IPS-20b (cell line): ENCODE measurements around the gene DOCK2.

Experiments
- H3K27ac ChIP-seq: one replicate; pipeline ENCODE4 v1.5.1; 2013; ENCODE audit warnings: low read length
- H3K27me3 ChIP-seq: 2 replicates; pipeline ENCODE4 v1.6.1; 2013; ENCODE audit warnings: mild to moderate bottlenecking, low read length, inconsistent platforms; ENCODE audit not compliant: insufficient read depth
- H3K36me3 ChIP-seq: 2 replicates; pipeline ENCODE4 v1.6.1; 2013; ENCODE audit warnings: low read depth, mild to moderate bottlenecking, inconsistent platforms, low read length, moderate library complexity; ENCODE audit not compliant: insufficient read depth
- H3K4me1 ChIP-seq: 2 replicates; pipeline ENCODE4 v1.6.1; 2013; ENCODE audit warnings: mild to moderate bottlenecking, control low read depth, inconsistent platforms, low read length, moderate library complexity; ENCODE audit not compliant: insufficient read depth
- H3K4me3 ChIP-seq: 2 replicates; pipeline ENCODE4 v1.5.1; 2013; ENCODE audit warnings: mild to moderate bottlenecking, low read length, inconsistent platforms
- H3K9ac ChIP-seq: 2 replicates; pipeline ENCODE4 v1.6.1; 2013; ENCODE audit warnings: low read depth, mild to moderate bottlenecking, inconsistent platforms, low read length, moderate library complexity
- H3K9me3 ChIP-seq: 2 replicates; pipeline ENCODE4 v1.6.1; 2013; ENCODE audit warnings: mild to moderate bottlenecking, low read depth, low read length, inconsistent platforms; ENCODE audit not compliant: insufficient read depth

The DOCK2 gene

GRCh38 chr5:170057311-170057710 lies 420.2 kb downstream of the DOCK2 start:
- no peaks in the 10 kb centered on the region for H3K36me3 ChIP-seq
- no peak overlapping the region for H3K4me3 ChIP-seq
- H3K9ac ChIP-seq, result no peak overlapping the region
- H3K4me1 ChIP-seq, result no peaks in the 10 kb centered on the region
- no peak overlapping the region for H3K27ac ChIP-seq
- no peaks in the 10 kb centered on the region for H3K27me3 ChIP-seq
- H3K9me3 ChIP-seq, result no peaks in the 10 kb centered on the region

- Histone ChIP-seq H3K4me1 (no peaks in the 10 kb centered on the region), H3K9me3 (no peaks in the 10 kb centered on the region), H3K9ac (no peak overlapping the region), H3K27ac (no peak overlapping the region), H3K27me3 (no peaks in the 10 kb centered on the region), H3K36me3 (no peaks in the 10 kb centered on the region), H3K4me3 (no peak overlapping the region)
Observed at GRCh38 chr5:170059221-170059620, 422.1 kb downstream of the DOCK2 start.

DNA sequence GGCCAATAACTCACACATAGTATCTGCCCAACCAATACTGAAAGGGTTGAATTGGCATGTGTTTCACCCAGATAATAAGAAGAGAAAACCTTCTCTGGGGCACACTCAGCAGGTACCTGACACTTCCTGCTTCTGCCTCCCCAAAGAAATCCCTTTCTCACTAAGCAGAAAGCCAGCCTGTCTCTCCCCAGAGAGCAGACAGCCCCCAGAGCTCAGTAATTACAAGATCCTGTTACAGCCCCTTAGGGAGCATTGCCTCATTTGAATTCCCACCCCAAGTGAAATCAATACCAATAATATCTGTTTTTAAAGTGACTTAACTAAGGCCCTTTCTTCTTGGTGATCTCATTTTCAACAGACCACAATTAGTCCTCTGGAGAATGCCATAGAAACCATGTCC lies 430.1 kb downstream of the DOCK2 start:
- no peaks in the 10 kb centered on the region for H3K36me3 ChIP-seq
- no peaks in the 10 kb centered on the region for H3K27me3 ChIP-seq
- no peak overlapping the region for H3K27ac ChIP-seq
- H3K9ac ChIP-seq, result no peak overlapping the region
- H3K9me3 ChIP-seq, result no peaks in the 10 kb centered on the region
- no peak overlapping the region for H3K4me3 ChIP-seq
- no peaks in the 10 kb centered on the region for H3K4me1 ChIP-seq

GRCh38 chr5:170067574-170068170 lies 430.6 kb downstream of the DOCK2 start:
- Histone ChIP-seq H3K4me1 (no peaks in the 10 kb centered on the region), H3K36me3 (no peaks in the 10 kb centered on the region)

GRCh38 chr5:170069512-170069911 lies 432.4 kb downstream of the DOCK2 start:
- H3K27ac ChIP-seq, result no peak overlapping the region
- H3K9me3 ChIP-seq, result no peaks in the 10 kb centered on the region
- no peaks in the 10 kb centered on the region for H3K36me3 ChIP-seq
- H3K4me1 ChIP-seq, result no peaks in the 10 kb centered on the region
- no peak overlapping the region for H3K9ac ChIP-seq
- no peaks in the 10 kb centered on the region for H3K27me3 ChIP-seq
- H3K4me3 ChIP-seq, result no peak overlapping the region

More at GRCh38 chr5:170067574-170068170, 430.6 kb downstream of the DOCK2 start:
- no peaks in the 10 kb centered on the region for H3K27me3 ChIP-seq
- H3K4me3 ChIP-seq, result no peak overlapping the region
- H3K9me3 ChIP-seq, result no peaks in the 10 kb centered on the region
- no peak overlapping the region for H3K9ac ChIP-seq
- no peak overlapping the region for H3K27ac ChIP-seq

DNA sequence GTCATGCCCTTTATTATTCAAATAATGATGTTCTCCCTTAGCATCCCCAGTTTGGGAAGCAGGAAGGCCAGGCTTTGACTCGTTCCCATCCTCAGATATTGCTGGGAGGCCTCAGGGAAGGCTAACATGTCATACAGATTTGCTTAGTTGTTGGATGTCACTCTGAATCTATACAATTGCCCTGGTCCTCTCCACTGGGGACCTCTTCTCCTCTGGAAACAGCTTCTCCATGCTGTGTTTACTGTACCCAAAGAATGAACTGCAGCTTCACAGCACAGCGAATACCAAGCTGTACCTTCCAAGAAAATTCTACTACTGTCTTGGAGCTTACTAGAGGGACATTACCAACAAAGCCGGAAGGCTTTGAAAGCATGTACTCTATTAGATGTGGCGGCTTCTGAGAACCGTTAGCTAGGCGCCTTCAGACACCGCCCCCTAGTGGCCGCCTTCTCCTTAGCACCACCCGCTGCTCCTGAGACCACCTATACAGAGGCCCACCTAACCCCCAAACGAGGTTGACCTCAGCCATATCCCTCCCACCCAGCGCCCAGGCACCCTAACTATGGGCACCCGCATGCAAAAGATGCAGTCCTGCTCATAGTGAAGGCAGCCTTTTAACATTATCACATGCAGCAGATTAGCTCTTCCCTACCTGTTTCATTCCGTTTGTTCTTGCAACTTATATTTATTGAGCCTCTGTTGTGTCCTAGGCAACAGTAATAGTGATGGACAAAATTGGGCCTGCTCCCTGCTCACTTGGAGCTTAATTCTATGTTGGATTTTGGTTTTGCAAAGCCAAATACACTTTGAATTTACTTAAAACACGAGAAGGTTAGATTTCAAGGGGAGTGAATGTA lies 433.7 kb downstream of the DOCK2 start:
- Histone ChIP-seq H3K9ac (no peak overlapping the region), H3K9me3 (no peaks in the 10 kb centered on the region), H3K4me1 (no peaks in the 10 kb centered on the region), H3K27me3 (no peaks in the 10 kb centered on the region), H3K27ac (no peak overlapping the region), H3K36me3 (no peaks in the 10 kb centered on the region), H3K4me3 (no peak overlapping the region)

- H3K9ac ChIP-seq, result no peak overlapping the region
- no peaks in the 10 kb centered on the region for H3K9me3 ChIP-seq
- no peaks in the 10 kb centered on the region for H3K27me3 ChIP-seq
- no peaks in the 10 kb centered on the region for H3K36me3 ChIP-seq
- H3K4me1 ChIP-seq, result no peaks in the 10 kb centered on the region
- no peak overlapping the region for H3K27ac ChIP-seq
- no peak overlapping the region for H3K4me3 ChIP-seq
Observed at GRCh38 chr5:170071748-170072147, 434.7 kb downstream of the DOCK2 start.

DNA sequence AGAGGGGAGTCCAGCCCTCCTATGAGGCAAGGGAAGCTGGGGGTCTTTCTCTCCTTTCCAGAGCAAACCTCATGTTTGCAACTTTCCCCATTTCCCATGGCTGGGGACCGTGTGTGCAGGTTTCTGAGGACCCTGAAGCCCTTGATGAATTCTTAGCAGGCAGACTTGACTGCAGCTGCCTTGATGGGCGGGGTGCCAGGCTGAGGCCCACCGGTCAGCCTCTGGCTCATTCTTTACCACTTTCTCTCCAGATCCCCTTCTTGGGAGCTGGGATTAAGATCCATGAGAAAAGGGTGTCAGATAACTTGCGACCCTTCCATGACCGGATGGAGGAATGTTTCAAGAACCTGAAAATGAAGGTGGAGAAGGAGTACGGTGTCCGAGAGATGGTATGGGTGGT lies 438.6 kb downstream of the DOCK2 start:
- no peak overlapping the region for H3K27ac ChIP-seq
- H3K4me3 ChIP-seq, result no peak overlapping the region
- H3K9me3 ChIP-seq, result no peaks in the 10 kb centered on the region
- H3K27me3 ChIP-seq, result no peaks in the 10 kb centered on the region
- H3K36me3 ChIP-seq, result no peaks in the 10 kb centered on the region
- no peaks in the 10 kb centered on the region for H3K4me1 ChIP-seq
- no peak overlapping the region for H3K9ac ChIP-seq

DNA sequence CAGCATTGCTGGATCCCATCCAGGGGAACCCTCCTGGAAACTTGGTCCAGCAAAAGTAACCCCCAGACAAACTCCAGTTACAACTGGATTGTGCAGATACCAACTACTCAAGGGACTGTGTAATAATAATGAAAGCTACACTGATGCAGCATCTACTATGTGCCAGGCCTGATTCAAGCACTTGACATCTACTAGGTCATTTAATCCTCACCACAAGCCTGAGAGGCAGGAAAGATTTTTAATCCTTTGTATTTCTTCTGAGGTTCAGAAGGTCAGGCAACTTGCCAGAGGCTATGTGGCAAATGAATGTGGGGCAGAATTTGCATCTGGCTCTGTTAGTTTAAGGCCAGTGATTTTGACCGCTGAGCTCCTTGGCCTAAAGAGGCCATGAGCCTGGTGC lies 439.1 kb downstream of the DOCK2 start:
- Histone ChIP-seq H3K9ac (no peak overlapping the region), H3K4me3 (no peak overlapping the region), H3K4me1 (no peaks in the 10 kb centered on the region), H3K27ac (no peak overlapping the region), H3K36me3 (no peaks in the 10 kb centered on the region), H3K27me3 (no peaks in the 10 kb centered on the region), H3K9me3 (no peaks in the 10 kb centered on the region)

- no peaks in the 10 kb centered on the region for H3K9me3 ChIP-seq
- no peaks in the 10 kb centered on the region for H3K4me1 ChIP-seq
- no peaks in the 10 kb centered on the region for H3K27me3 ChIP-seq
- H3K9ac ChIP-seq, result no peak overlapping the region
- H3K36me3 ChIP-seq, result no peaks in the 10 kb centered on the region
- H3K4me3 ChIP-seq, result no peak overlapping the region
- no peak overlapping the region for H3K27ac ChIP-seq
Observed at GRCh38 chr5:170076739-170077138, 439.7 kb downstream of the DOCK2 start.

DNA sequence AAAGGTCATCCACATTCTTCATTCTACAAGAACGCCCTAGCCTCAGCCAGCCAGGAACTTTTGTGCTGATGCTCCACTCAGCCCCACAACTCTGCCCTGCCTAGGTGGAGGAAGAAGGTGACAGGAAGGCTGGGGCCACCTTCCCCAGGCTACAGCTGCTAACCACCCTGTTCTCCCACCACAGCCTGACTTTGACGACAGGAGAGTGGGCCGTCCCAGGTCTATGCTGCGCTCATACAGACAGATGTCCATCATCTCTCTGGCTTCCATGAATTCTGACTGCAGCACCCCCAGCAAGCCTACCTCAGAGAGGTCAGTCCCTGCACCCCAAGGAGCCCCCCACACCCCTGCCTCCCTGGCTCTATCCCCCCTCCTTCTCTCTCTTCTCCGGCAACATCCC lies 440.5 kb downstream of the DOCK2 start:
- no peaks in the 10 kb centered on the region for H3K9me3 ChIP-seq
- H3K4me1 ChIP-seq, result no peaks in the 10 kb centered on the region
- H3K27me3 ChIP-seq, result no peaks in the 10 kb centered on the region
- no peaks in the 10 kb centered on the region for H3K36me3 ChIP-seq
- no peak overlapping the region for H3K9ac ChIP-seq
- no peak overlapping the region for H3K4me3 ChIP-seq
- no peak overlapping the region for H3K27ac ChIP-seq

- no peak overlapping the region for H3K27ac ChIP-seq
- H3K9me3 ChIP-seq, result no peaks in the 10 kb centered on the region
- H3K4me1 ChIP-seq, result no peaks in the 10 kb centered on the region
- no peak overlapping the region for H3K9ac ChIP-seq
- H3K36me3 ChIP-seq, result no peaks in the 10 kb centered on the region
- H3K27me3 ChIP-seq, result no peaks in the 10 kb centered on the region
- no peak overlapping the region for H3K4me3 ChIP-seq
Observed at GRCh38 chr5:170078458-170078857, 441.4 kb downstream of the DOCK2 start.
